GM21619 (cell line): ENCODE results near the gene ARHGEF10L.
"Not testable (repeated sequence)": the region's sequence is repeated elsewhere in the genome, so short reads cannot be mapped to it uniquely, and the experiment has no call there.

Experiments
- ATAC-seq: cut with Tn5 transposase; IDR thresholded peaks from one replicate; pipeline ENCODE4 v1.9.1; 2021; ENCODE audit not compliant: unreplicated experiment

The ARHGEF10L gene

DNA sequence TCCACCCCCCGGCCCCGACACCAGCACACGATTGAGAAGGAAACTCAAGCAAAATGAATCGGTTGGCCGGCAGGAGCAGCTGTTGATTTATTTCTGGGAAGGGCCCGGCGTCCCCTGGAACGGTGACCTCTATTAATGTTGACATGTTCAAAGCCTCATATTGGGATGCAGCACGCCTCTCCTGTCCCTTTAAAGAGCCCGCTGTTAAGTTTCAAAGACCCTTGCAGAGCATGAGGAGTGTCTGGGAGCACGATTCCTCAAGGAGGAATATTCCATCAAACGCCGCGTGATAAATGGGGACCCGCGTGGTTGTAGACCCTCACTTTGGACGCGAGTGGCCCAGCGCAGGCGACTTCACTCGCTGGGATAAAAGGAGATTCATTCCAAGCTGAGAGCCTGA is 194.2 kb downstream of the ARHGEF10L start:
- no peak for ATAC-seq

- ATAC-seq = no peak
Measured at GRCh38 chr1:17734609-17735008, 195.1 kb downstream of the ARHGEF10L start.

- ATAC-seq = no peak
Measured at GRCh38 chr1:17735348-17735747, 195.8 kb downstream of the ARHGEF10L start.

DNA sequence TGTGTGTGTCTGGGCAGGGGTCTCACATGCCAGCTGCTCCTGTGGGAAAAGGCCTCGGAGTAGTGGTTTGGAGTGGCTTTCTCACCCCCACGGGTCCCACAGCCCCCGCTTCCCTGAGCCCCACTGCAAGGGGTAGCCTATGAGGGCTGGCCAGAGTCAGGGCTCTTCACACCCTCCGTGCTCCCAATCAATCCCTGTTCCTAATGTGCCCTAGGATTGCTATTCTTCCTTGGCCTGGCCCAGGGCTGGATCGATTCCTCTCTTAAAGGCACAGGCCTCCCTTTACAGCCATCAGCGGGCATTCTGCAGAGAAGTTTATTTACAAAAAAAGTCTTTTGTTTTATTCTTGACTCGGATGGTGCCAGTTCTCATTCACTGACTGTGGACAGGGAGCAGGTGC is 196.3 kb downstream of the ARHGEF10L start:
- ATAC-seq = no peak

DNA sequence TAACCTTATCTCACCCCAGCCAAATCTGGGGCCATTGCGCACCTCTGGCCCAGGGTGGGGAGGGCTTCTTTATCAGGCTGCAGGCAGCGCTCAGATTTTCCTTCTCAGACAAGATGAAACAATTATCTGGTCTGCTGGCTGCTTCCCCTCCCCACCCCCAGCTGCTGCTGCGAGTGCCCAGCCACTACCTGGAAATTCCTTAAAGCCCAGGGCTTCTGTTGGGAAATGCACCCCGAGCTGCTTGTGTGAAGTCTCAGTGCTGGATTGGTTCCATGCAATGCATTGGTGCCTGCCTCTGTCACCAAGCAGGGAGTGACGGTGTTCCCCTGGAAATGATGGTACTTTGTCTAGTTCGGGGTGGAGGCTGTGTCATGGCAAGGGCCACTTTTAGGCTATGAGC is 197.1 kb downstream of the ARHGEF10L start:
- ATAC-seq = no peak

DNA sequence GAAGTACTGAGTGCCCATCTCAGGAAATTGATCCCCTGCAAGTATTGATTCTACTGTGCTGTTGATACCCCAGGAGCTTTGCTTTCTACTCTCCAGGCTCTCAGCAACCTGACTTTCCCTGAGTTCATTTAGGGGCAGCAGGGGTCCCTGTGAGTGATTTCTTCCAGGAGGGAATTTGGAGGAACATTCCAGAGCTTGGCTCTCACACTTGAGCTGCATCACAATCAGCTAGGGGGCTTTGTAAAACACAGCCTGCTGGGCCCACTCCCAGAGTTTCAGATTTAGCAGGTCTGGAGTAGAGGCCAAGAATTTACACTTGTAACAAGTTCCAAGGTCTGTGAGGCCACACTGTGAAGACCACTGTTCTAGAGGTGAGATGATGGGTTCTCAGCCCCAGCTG is 199.6 kb downstream of the ARHGEF10L start:
- ATAC-seq = no peak

DNA sequence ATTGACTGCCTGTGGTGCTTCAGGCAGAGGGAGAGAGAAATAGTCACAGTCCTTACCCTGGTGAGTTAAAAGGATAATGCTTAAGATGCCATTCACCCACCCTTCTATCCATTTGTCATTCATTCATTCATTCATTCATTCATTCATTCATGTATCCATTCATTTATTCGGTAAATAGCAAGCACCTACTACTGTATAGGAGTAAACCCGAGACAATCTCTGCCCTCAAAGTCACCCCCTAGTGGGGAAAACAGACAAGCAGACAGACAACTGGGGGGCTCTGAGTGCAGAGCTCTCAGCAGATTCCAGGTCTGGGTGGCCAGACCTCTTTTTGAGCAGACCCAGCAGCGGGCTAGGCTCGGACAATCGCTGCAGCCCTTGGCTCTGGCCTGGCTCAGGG is 201.6 kb downstream of the ARHGEF10L start:
- ATAC-seq = no peak

GRCh38 chr1:17742583-17742982 is 203.1 kb downstream of the ARHGEF10L start:
- no peak for ATAC-seq

DNA sequence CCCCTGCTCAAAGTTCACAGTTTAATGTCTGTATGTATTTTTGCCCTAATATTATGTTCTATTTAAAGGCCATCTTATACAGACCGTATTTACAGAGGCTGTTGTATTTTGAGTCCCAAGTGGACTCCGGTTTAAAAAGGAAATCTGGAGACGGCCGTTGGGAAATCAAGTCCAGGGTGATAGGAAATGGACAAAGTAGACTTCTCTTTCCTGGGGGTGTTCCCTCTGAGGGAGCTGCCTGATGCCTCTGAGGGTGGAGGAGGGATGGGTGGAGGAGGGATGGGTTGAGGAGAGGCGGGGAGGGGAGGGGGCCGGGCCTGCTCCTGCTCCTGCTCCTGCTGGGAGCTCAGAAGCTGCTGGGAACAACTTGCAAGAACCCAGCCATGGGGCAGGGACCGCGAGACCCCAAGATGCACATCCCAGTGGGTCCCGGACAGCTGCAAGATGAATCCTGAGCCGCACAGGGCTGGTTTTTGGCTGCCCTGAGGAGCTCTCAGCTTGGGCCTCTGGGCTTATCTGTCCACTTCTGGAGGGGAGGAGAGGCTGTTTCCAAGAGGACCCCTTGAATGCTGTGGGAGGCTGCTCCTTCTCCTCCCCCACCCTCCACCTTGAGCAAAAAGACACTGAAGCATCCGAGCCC is 203.6 kb downstream of the ARHGEF10L start:
- ATAC-seq = no peak

DNA sequence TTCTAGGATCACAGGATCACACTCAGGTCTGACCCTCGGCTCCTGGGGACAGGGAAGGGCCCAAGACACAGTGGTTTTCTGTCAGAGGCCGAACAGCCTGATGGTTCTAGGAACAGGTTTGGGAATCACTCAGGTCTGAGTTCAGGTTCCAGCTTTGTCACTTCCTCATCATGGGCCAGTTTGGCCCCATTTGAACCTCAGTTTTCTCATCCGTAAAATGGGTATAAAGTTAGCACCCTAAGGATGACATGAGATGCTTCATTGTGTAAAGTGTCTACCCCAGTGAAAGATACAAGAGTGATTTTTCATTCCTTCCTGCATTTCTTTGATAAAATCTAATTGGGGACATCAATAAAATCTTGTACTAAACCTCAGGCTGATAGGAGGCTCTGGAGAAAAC is 204.4 kb downstream of the ARHGEF10L start:
- ATAC-seq = no peak

GRCh38 chr1:17744666-17745478 is 205.4 kb downstream of the ARHGEF10L start:
- no peak for ATAC-seq

GRCh38 chr1:17745479-17745955 is 206.0 kb downstream of the ARHGEF10L start:
- no peak for ATAC-seq

DNA sequence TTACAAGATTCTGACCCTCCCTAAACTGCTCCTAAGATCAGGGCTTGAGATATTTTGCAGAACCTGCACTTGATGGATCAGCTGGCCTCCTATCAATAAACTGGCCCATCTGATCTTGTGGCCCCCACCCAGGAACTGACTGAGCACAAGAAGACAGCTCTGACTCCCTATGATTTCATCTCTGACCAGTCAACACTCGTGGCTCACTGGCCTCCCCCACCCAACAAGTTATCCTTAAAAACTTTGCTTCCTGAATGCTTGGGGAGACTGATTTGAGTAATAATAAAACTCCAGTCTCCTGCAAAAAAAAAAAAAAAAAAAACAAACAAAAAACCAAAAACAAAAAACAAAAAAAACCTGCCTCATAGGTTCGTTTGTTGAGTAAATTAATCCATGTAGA is 206.8 kb downstream of the ARHGEF10L start:
- not testable (repeated sequence) for ATAC-seq

GRCh38 chr1:17746920-17747319 is 207.4 kb downstream of the ARHGEF10L start:
- ATAC-seq = no peak
